Non-pigmented ciliary epithelial cell (primary cell): ENCODE data around the gene CALHM1.
"Not testable (repeated sequence)": the region's sequence is repeated elsewhere in the genome, so short reads cannot be mapped to it uniquely, and the experiment has no call there.

Experiments
- DNase-seq: peaks from one replicate; pipeline ENCODE4 v3.0.0-alpha.2; 2010; ENCODE audit warnings: low read depth

Gene CALHM1

GRCh38 chr10:103429647-103430046 lies 29.1 kb downstream of the CALHM1 start:
- DNase-seq = no peak

GRCh38 chr10:103428989-103429643 lies 29.6 kb downstream of the CALHM1 start:
- DNase-seq = no peak

- DNase-seq = no peak
Measured at GRCh38 chr10:103427866-103428265, 30.8 kb downstream of the CALHM1 start.

GRCh38 chr10:103423748-103424147 lies 35.0 kb downstream of the CALHM1 start:
- no peak for DNase-seq

- no peak for DNase-seq
Measured at GRCh38 chr10:103419101-103419500, 39.6 kb downstream of the CALHM1 start.

- DNase-seq = no peak
Measured at GRCh38 chr10:103417601-103418000, 41.1 kb downstream of the CALHM1 start.

GRCh38 chr10:103417148-103417469 lies 41.6 kb downstream of the CALHM1 start:
- not testable (repeated sequence) for DNase-seq

- peak; percentile 13 for DNase-seq
Measured at GRCh38 chr10:103416436-103417147, 42.1 kb downstream of the CALHM1 start.

GRCh38 chr10:103415581-103415980 lies 43.1 kb downstream of the CALHM1 start:
- no peak for DNase-seq

- DNase-seq = no peak
Measured at GRCh38 chr10:103413564-103413963, 45.1 kb downstream of the CALHM1 start.
